Sigmoid colon (tissue), 4 donors: ENCODE measurements around the gene RCAN1.

ENCODE experiments used
- CTCF ChIP-seq, 4 experiments: fragments of 450-650 bp in 3 of 4; fragments of 200-600 bp in 1 of 4; IDR thresholded peaks; one replicate each; pipeline ENCODE4 v1.5.1; 2016 to 2019; ENCODE audit warnings: antibody characterized with exemption in 4 of 4, mild to moderate bottlenecking in 3 of 4, moderate library complexity in 2 of 4
- EP300 ChIP-seq, 4 donors: sonication (generic); formaldehyde crosslinking; IDR thresholded peaks; one replicate each; pipeline ENCODE4 v1.6.1; 2017; ENCODE audit warnings: antibody characterized with exemption in 4 of 4
- POLR2A ChIP-seq, 2 donors: fragments of 450-650 bp; IDR thresholded peaks; one replicate each; pipeline ENCODE4 v1.6.1; 2016; ENCODE audit warnings: antibody characterized with exemption in 2 of 2, mild to moderate bottlenecking in 2 of 2, moderate library complexity in 2 of 2
- POLR2AphosphoS5 ChIP-seq, 4 donors: sonication (generic); formaldehyde crosslinking; IDR thresholded peaks; one replicate each; pipeline ENCODE4 v1.6.1; 2017; ENCODE audit warnings: antibody characterized with exemption in 4 of 4

- TF ChIP-seq POLR2A (IDR thresholded peaks at IDR 0.05) = no peak
- no peak for TF ChIP-seq CTCF (IDR thresholded peaks at IDR 0.05)
- TF ChIP-seq EP300 (IDR thresholded peaks at IDR 0.05) = no peak
- TF ChIP-seq POLR2AphosphoS5 (IDR thresholded peaks at IDR 0.05) = no peak
These were observed 95.9 kb downstream of the RCAN1 start for GRCh38 chr21:34519016-34519415.
